ENCODE data around the gene GYS2.

GRCh38 chr12:21507849-21508248 lies 96.8 kb downstream of the GYS2 start:
- TF ChIP-seq GATA2 (IDR thresholded peaks at IDR 0.05; ENCODE audit: low read depth, low read length) (no peak), GATA3 (IDR thresholded peaks at IDR 0.05; ENCODE audit: low read depth, low read length) (no peak)
